MM.1S (cell line): ENCODE measurements around the gene PRKCG.

Experiments
- DNase-seq: peaks from one replicate; pipeline ENCODE4 v3.0.0-alpha.2; 2015
- H2AFZ ChIP-seq: fragments of 300-600 bp; sonication (generic); 2 replicates; pipeline ENCODE4 v1.6.0; 2016; ENCODE audit warnings: antibody characterized with exemption, low read length
- H3F3A ChIP-seq: fragments of 300-600 bp; sonication (generic); 2 replicates; pipeline ENCODE4 v1.6.1; 2016; ENCODE audit warnings: mild to moderate bottlenecking, antibody characterized with exemption, low read length, moderate library complexity, mixed read lengths; ENCODE audit not compliant: insufficient read depth
- H3K27ac ChIP-seq: fragments of 300-600 bp; sonication (generic); 2 replicates; pipeline ENCODE4 v1.5.1; 2016; ENCODE audit warnings: mild to moderate bottlenecking, low read length
- H3K27me3 ChIP-seq: fragments of 300-600 bp; sonication (generic); replicated peaks from 2 replicates; pipeline ENCODE4 v1.6.0; 2016; ENCODE audit warnings: low read length; ENCODE audit not compliant: insufficient read depth
- H3K36me3 ChIP-seq: fragments of 300-600 bp; sonication (generic); replicated peaks from 2 replicates; pipeline ENCODE4 v1.6.1; 2016; ENCODE audit warnings: mild to moderate bottlenecking, low read length, mixed read lengths; ENCODE audit not compliant: insufficient read depth
- H3K4me1 ChIP-seq: fragments of 300-600 bp; sonication (generic); 2 replicates; pipeline ENCODE4 v1.6.1; 2016; ENCODE audit warnings: low read length, mixed read lengths
- H3K4me2 ChIP-seq: fragments of 300-600 bp; sonication (generic); 2 replicates; pipeline ENCODE4 v1.6.0; 2016; ENCODE audit warnings: low read depth, low read length
- H3K4me3 ChIP-seq: fragments of 300-600 bp; sonication (generic); 2 replicates; pipeline ENCODE4 v1.5.1; 2016; ENCODE audit warnings: low read length, mixed read lengths
- H3K79me2 ChIP-seq: fragments of 300-600 bp; sonication (generic); 2 replicates; pipeline ENCODE4 v1.6.1; 2016; ENCODE audit warnings: mixed run types, low read length, mixed read lengths
- H3K9ac ChIP-seq: fragments of 300-600 bp; sonication (generic); 2 replicates; pipeline ENCODE4 v1.6.1; 2016; ENCODE audit warnings: low read length, mixed read lengths
- H3K9me2 ChIP-seq: fragments of 300-600 bp; sonication (generic); replicated peaks from 2 replicates; pipeline ENCODE4 v1.6.1; 2016; ENCODE audit warnings: mild to moderate bottlenecking, low read length, mixed read lengths; ENCODE audit not compliant: insufficient read depth
- H3K9me3 ChIP-seq: fragments of 300-600 bp; sonication (generic); replicated peaks from 2 replicates; pipeline ENCODE4 v1.6.1; 2016; ENCODE audit warnings: mild to moderate bottlenecking, low read length, mixed read lengths; ENCODE audit not compliant: insufficient read depth
- H4K20me1 ChIP-seq: fragments of 300-600 bp; sonication (generic); 2 replicates; pipeline ENCODE4 v1.6.1; 2016; ENCODE audit warnings: mild to moderate bottlenecking, low read length, moderate library complexity, mixed read lengths; ENCODE audit not compliant: insufficient read depth
- CTCF ChIP-seq: fragments of 300-600 bp; sonication (generic); IDR thresholded peaks from 2 replicates; pipeline ENCODE4 v1.5.1; 2016; ENCODE audit warnings: antibody characterized with exemption, low read length, mixed read lengths
- EZH2 ChIP-seq: fragments of 300-600 bp; sonication (generic); optimal IDR thresholded peaks from 2 replicates; pipeline ENCODE3; 2017; ENCODE audit warnings: low read depth, mild to moderate bottlenecking, antibody characterized with exemption, low read length, mixed read lengths
- EZH2phosphoT487 ChIP-seq: fragments of 300-600 bp; sonication (generic); IDR thresholded peaks from 2 replicates; pipeline ENCODE4 v1.6.1; 2018; ENCODE audit warnings: antibody characterized with exemption, low read length

Gene PRKCG

GRCh38 chr19:53876651-53877224 lies 5.3 kb upstream of the PRKCG start:
- H3K9me2 ChIP-seq = no peaks in the 10 kb centered on the region
- no peak overlapping the region for H3K27ac ChIP-seq
- H3K9ac ChIP-seq = no peak overlapping the region
- no peaks in the 10 kb centered on the region for H3K9me3 ChIP-seq
- no peaks in the 10 kb centered on the region for H4K20me1 ChIP-seq
- no peak for TF ChIP-seq CTCF
- TF ChIP-seq EZH2phosphoT487 = no peak
- TF ChIP-seq EZH2 = no peak
- H3K4me1 ChIP-seq = no peaks in the 10 kb centered on the region
- no peak overlapping the region for H2AFZ ChIP-seq
- H3K27me3 ChIP-seq = peaks cover 11% of the 10 kb centered on the region
- no peaks in the 10 kb centered on the region for H3F3A ChIP-seq
- H3K4me2 ChIP-seq = no peak overlapping the region
- no peak overlapping the region for H3K4me3 ChIP-seq
- no peak for DNase-seq
- no peaks in the 10 kb centered on the region for H3K36me3 ChIP-seq
- H3K79me2 ChIP-seq = no peaks in the 10 kb centered on the region

GRCh38 chr19:53877361-53877766 lies 4.6 kb upstream of the PRKCG start:
- Histone ChIP-seq H3F3A (no peaks in the 10 kb centered on the region), H3K36me3 (no peaks in the 10 kb centered on the region), H3K9me2 (no peaks in the 10 kb centered on the region), H3K4me2 (no peak overlapping the region), H3K9me3 (no peaks in the 10 kb centered on the region), H3K9ac (no peak overlapping the region), H3K27ac (no peak overlapping the region), H2AFZ (no peak overlapping the region), H3K27me3 (peaks cover 12% of the 10 kb centered on the region), H3K4me3 (no peak overlapping the region), H4K20me1 (no peaks in the 10 kb centered on the region), H3K79me2 (no peaks in the 10 kb centered on the region), H3K4me1 (no peaks in the 10 kb centered on the region)
- TF ChIP-seq EZH2phosphoT487 = no peak
- TF ChIP-seq CTCF = no peak
- DNase-seq = no peak

- Histone ChIP-seq H3K79me2 (no peaks in the 10 kb centered on the region), H3K4me3 (no peak overlapping the region), H3K27ac (no peak overlapping the region), H2AFZ (no peak overlapping the region), H3K36me3 (no peaks in the 10 kb centered on the region), H3K4me1 (no peaks in the 10 kb centered on the region), H4K20me1 (no peaks in the 10 kb centered on the region), H3K9me3 (no peaks in the 10 kb centered on the region), H3K4me2 (no peak overlapping the region), H3K9me2 (no peaks in the 10 kb centered on the region), H3K27me3 (peaks cover 12% of the 10 kb centered on the region), H3K9ac (no peak overlapping the region), H3F3A (no peaks in the 10 kb centered on the region)
- no peak for DNase-seq
- TF ChIP-seq EZH2phosphoT487 (no peak), CTCF (no peak), EZH2 (no peak)
Measured at GRCh38 chr19:53878776-53879139, 3.2 kb upstream of the PRKCG start.
